DND-41 (cell line): Measurements from ENCODE around the gene REC114.

Source experiments
- ATAC-seq: fragments of 200-7000 bp; cut with Tn5 transposase; 3 replicates; pipeline ENCODE4 v1.9.1; 2021; ENCODE audit warnings: low read depth; ENCODE audit not compliant: insufficient read depth
- DNase-seq: peaks from one replicate; pipeline ENCODE4 v3.0.0-alpha.2; 2020
- H2AFZ ChIP-seq: 2 replicates; pipeline ENCODE4 v1.6.0; 2012; ENCODE audit warnings: low read depth, low read length
- H3K27ac ChIP-seq: 2 replicates; pipeline ENCODE4 v1.5.1; 2012; ENCODE audit warnings: low read length, inconsistent platforms
- H3K27me3 ChIP-seq: fragments of 200-600 bp; sonication (generic); 2 replicates; pipeline ENCODE4 v1.6.0; 2012; ENCODE audit warnings: low read length, mild to moderate bottlenecking, inconsistent platforms; ENCODE audit not compliant: insufficient read depth, poor library complexity
- H3K36me3 ChIP-seq: 2 replicates; pipeline ENCODE4 v1.5.1; 2012; ENCODE audit warnings: low read length, inconsistent platforms; ENCODE audit not compliant: insufficient read depth
- H3K4me1 ChIP-seq: 2 replicates; pipeline ENCODE4 v1.5.1; 2012; ENCODE audit warnings: mild to moderate bottlenecking, low read length; ENCODE audit not compliant: insufficient read depth
- H3K4me2 ChIP-seq: 2 replicates; pipeline ENCODE4 v1.6.0; 2012; ENCODE audit warnings: mild to moderate bottlenecking, moderate library complexity, low read length, inconsistent platforms; ENCODE audit not compliant: insufficient read depth
- H3K4me3 ChIP-seq, 2 experiments: fragments of 200-600 bp in 1 of 2; shearing (Covaris generic) in 1 of 2; 2 replicates each; pipeline ENCODE4 v1.5.1; 2012 to 2016; ENCODE audit warnings: inconsistent platforms in 2 of 2, low read length in 2 of 2, mild to moderate bottlenecking in 2 of 2, low read depth in 1 of 2, moderate library complexity in 1 of 2
- H3K79me2 ChIP-seq: 2 replicates; pipeline ENCODE4 v1.6.0; 2012; ENCODE audit warnings: low read length, inconsistent platforms; ENCODE audit not compliant: insufficient read depth
- H3K9ac ChIP-seq: 2 replicates; pipeline ENCODE4 v1.6.0; 2012; ENCODE audit warnings: low read depth, mild to moderate bottlenecking, inconsistent platforms, low read length, moderate library complexity
- H3K9me3 ChIP-seq: 2 replicates; pipeline ENCODE4 v1.5.1; 2012; ENCODE audit warnings: low read length, moderate library complexity, mild to moderate bottlenecking, inconsistent platforms; ENCODE audit not compliant: insufficient read depth, severe bottlenecking
- H4K20me1 ChIP-seq: 2 replicates; pipeline ENCODE4 v1.6.0; 2012; ENCODE audit warnings: low read length; ENCODE audit not compliant: insufficient read depth
- EZH2 ChIP-seq: IDR thresholded peaks from 3 replicates; pipeline ENCODE4 v1.6.1; 2012; ENCODE audit warnings: borderline replicate concordance, low read depth, mild to moderate bottlenecking, moderate library complexity, low read length, inconsistent platforms; ENCODE audit not compliant: severe bottlenecking
- TF ChIP-seq, protein P1 (sequence below): IDR thresholded peaks from 2 replicates; pipeline ENCODE4 v1.5.1; 2012; ENCODE audit warnings: borderline replicate concordance, low read length, moderate library complexity, mild to moderate bottlenecking; ENCODE audit not compliant: poor library complexity, severe bottlenecking; ENCODE audit errors: extremely low read depth

REC114 gene

DNA sequence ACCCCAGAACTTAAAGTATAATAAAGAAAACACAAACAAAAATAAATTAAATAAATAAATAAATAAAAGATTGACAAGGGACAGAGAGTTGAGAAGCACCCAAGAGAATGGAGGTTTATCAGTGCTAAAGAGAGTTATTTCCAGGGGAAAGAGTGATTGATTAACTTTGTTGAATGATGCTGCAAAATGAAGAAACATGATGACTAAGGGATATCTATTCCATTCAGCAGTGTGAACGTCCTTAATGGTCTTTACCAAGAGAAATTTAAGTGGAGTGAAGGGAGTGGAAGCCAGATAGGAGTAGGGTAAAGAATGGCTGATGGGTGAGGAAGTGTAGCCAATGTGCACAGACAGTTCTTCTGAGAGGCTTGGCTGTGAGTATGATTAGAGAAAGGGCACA lies 11.1 kb downstream of the REC114 start:
- Histone ChIP-seq H3K36me3 (no peaks in the 10 kb centered on the region), H3K4me2 (no peak overlapping the region), H4K20me1 (no peaks in the 10 kb centered on the region), H3K27ac (no peak overlapping the region), H3K27me3 (peaks cover 7% of the 10 kb centered on the region), H2AFZ (no peak overlapping the region), H3K4me1 (no peaks in the 10 kb centered on the region), H3K9ac (no peak overlapping the region), H3K4me3 (no peak overlapping the region), H3K79me2 (no peaks in the 10 kb centered on the region), H3K9me3 (no peaks in the 10 kb centered on the region)
- no peak for DNase-seq
- ATAC-seq, result no peak
- TF ChIP-seq, protein P1, sequence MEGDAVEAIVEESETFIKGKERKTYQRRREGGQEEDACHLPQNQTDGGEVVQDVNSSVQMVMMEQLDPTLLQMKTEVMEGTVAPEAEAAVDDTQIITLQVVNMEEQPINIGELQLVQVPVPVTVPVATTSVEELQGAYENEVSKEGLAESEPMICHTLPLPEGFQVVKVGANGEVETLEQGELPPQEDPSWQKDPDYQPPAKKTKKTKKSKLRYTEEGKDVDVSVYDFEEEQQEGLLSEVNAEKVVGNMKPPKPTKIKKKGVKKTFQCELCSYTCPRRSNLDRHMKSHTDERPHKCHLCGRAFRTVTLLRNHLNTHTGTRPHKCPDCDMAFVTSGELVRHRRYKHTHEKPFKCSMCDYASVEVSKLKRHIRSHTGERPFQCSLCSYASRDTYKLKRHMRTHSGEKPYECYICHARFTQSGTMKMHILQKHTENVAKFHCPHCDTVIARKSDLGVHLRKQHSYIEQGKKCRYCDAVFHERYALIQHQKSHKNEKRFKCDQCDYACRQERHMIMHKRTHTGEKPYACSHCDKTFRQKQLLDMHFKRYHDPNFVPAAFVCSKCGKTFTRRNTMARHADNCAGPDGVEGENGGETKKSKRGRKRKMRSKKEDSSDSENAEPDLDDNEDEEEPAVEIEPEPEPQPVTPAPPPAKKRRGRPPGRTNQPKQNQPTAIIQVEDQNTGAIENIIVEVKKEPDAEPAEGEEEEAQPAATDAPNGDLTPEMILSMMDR, result no peak
- TF ChIP-seq EZH2, result no peak

DNA sequence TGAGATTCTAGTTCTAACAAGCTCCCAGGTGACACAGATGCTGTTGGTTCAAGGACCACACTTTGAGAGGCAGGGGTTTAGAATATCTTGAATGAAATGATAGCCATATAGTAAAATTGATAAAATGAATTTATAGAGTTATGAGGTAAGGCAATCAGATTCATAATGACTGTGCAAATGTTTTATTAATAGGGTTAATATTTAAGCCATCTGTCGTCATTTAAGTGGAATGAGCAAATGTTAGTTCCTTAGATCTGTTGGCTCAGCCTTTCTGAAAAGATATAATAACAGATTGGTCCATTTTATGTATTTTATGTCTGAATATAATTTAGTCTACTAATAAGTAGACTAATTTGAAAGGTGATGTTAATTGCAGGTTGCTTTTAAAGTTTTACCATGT lies 12.9 kb downstream of the REC114 start:
- Histone ChIP-seq H2AFZ (no peak overlapping the region), H3K9ac (no peak overlapping the region), H3K79me2 (no peaks in the 10 kb centered on the region), H3K4me3 (no peak overlapping the region), H3K4me1 (no peaks in the 10 kb centered on the region), H3K27ac (no peak overlapping the region), H4K20me1 (no peaks in the 10 kb centered on the region), H3K36me3 (no peaks in the 10 kb centered on the region), H3K9me3 (no peaks in the 10 kb centered on the region), H3K4me2 (no peak overlapping the region), H3K27me3 (peaks cover 10% of the 10 kb centered on the region)
- no peak for DNase-seq
- ATAC-seq, result no peak
- no peak for TF ChIP-seq EZH2
- TF ChIP-seq, protein P1, result no peak

DNA sequence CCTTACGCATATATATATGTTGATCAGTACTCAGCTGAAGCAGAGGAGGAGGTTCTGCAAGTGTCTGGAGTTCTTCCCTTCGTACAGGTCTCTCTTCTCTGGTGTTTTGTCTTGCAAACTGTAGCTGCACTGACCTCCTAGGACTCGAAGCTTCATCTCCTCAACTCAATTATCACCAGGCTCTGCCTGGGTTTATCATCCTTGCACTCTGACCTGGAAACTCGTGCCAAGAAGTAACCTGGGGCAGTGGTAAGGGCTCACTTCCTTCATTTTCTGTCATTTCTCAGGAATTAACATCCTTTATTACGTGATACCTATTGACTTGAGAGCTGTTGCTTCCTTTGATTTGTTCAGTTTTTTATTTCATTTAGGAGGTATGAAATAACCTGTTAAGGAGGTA lies 14.4 kb downstream of the REC114 start:
- Histone ChIP-seq H3K4me2 (no peak overlapping the region), H3K27ac (no peak overlapping the region), H3K4me1 (no peaks in the 10 kb centered on the region), H3K9me3 (no peaks in the 10 kb centered on the region), H3K27me3 (peaks cover 10% of the 10 kb centered on the region), H3K36me3 (no peaks in the 10 kb centered on the region), H3K9ac (no peak overlapping the region), H2AFZ (no peak overlapping the region), H3K4me3 (no peak overlapping the region), H4K20me1 (no peaks in the 10 kb centered on the region), H3K79me2 (no peaks in the 10 kb centered on the region)
- DNase-seq (no peak), ATAC-seq (no peak)
- TF ChIP-seq, protein P1, result no peak
- TF ChIP-seq EZH2, result no peak

DNA sequence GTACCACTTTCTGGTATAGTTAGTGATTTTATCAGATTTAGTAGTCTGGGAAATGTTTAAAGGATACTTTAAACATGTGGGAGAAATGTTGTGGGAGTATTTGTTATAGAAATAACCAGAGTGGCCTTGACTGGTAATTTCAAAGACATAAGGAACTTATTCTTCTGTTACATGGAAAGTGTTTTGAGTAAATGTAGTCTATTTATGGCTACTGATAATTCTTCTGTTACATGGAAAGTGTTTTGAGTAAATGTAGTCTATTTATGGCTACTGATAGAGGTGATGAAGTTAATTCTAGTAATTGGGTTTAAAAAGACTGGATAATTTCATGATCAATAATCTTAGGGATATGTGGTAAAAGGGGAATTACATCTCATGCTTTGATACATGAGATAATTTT lies 17.7 kb downstream of the REC114 start:
- Histone ChIP-seq H3K36me3 (no peaks in the 10 kb centered on the region), H2AFZ (no peak overlapping the region), H3K27me3 (peaks cover 10% of the 10 kb centered on the region), H3K79me2 (no peaks in the 10 kb centered on the region), H3K4me3 (no peak overlapping the region), H3K27ac (no peak overlapping the region), H4K20me1 (no peaks in the 10 kb centered on the region), H3K4me2 (no peak overlapping the region), H3K9me3 (no peaks in the 10 kb centered on the region), H3K4me1 (no peaks in the 10 kb centered on the region), H3K9ac (no peak overlapping the region)
- ATAC-seq (no peak), DNase-seq (no peak)
- TF ChIP-seq, protein P1, result no peak
- TF ChIP-seq EZH2, result no peak
